ENCODE measurements around the gene EOLA1.
"Not testable (repeated sequence)": the region's sequence is repeated elsewhere in the genome, so short reads cannot be mapped to it uniquely, and the experiment has no call there.

Gene EOLA1

GRCh38 chrX:149545545-149546543, 5.0 kb downstream of the EOLA1 start:
- not testable (repeated sequence) for DNase-seq (ENCODE audit: low spot score)

GRCh38 chrX:149546962-149547361, 6.2 kb downstream of the EOLA1 start:
- DNase-seq (ENCODE audit: low spot score): not testable (repeated sequence)

GRCh38 chrX:149547782-149548181, 7.0 kb downstream of the EOLA1 start:
- not testable (repeated sequence) for DNase-seq (ENCODE audit: low spot score)

GRCh38 chrX:149549701-149550100, 8.9 kb downstream of the EOLA1 start, which contains the start of gene HSFX3:
TSS of gene HSFX3 (minus strand) at chrX:149549924. CDS start at chrX:149549852, 72 bp downstream.
- DNase-seq (ENCODE audit: low spot score): not testable (repeated sequence)

- not testable (repeated sequence) for DNase-seq (ENCODE audit: low spot score)
These were observed 9.6 kb downstream of the EOLA1 start for GRCh38 chrX:149550454-149550853.

- not testable (repeated sequence) for DNase-seq (ENCODE audit: low spot score)
These were observed 10.6 kb downstream of the EOLA1 start for GRCh38 chrX:149551245-149551938.

GRCh38 chrX:149551939-149552248, 11.1 kb downstream of the EOLA1 start:
- not testable (repeated sequence) for DNase-seq (ENCODE audit: low spot score)

- DNase-seq (ENCODE audit: low spot score): not testable (repeated sequence)
These were observed 14.4 kb downstream of the EOLA1 start for GRCh38 chrX:149555251-149555650.

- no peak for DNase-seq (ENCODE audit: low spot score)
These were observed 22.5 kb downstream of the EOLA1 start for GRCh38 chrX:149563359-149563758.

GRCh38 chrX:149567621-149568417, 27.0 kb downstream of the EOLA1 start:
- DNase-seq (ENCODE audit: low spot score): no peak

- no peak for DNase-seq (ENCODE audit: low spot score)
These were observed 28.0 kb downstream of the EOLA1 start for GRCh38 chrX:149568701-149569296.

- no peak for DNase-seq (ENCODE audit: low spot score)
These were observed 29.0 kb downstream of the EOLA1 start for GRCh38 chrX:149569770-149570169.

GRCh38 chrX:149570668-149571067, 29.9 kb downstream of the EOLA1 start:
- DNase-seq (ENCODE audit: low spot score): no peak

- DNase-seq (ENCODE audit: low spot score): no peak
These were observed 31.0 kb downstream of the EOLA1 start for GRCh38 chrX:149571770-149572169.

- no peak for DNase-seq (ENCODE audit: low spot score)
These were observed 31.9 kb downstream of the EOLA1 start for GRCh38 chrX:149572743-149573142.

GRCh38 chrX:149573456-149573855, 32.6 kb downstream of the EOLA1 start:
- DNase-seq (ENCODE audit: low spot score): not testable (repeated sequence)

GRCh38 chrX:149585631-149586030, 44.8 kb downstream of the EOLA1 start:
- DNase-seq (ENCODE audit: low spot score): not testable (repeated sequence)

- DNase-seq (ENCODE audit: low spot score): not testable (repeated sequence)
These were observed 46.5 kb downstream of the EOLA1 start, which contains the start of gene MAGEA9B for GRCh38 chrX:149587359-149587758. TSS of gene MAGEA9B (minus strand) at chrX:149587459. CDS start at chrX:149583179, 4,280 bp downstream.

- DNase-seq (ENCODE audit: low spot score): not testable (repeated sequence)
These were observed 50.2 kb downstream of the EOLA1 start for GRCh38 chrX:149590993-149591392.

GRCh38 chrX:149595214-149595613, 54.4 kb downstream of the EOLA1 start, which contains the start of gene HSFX2:
TSS of gene HSFX2 (minus strand) at chrX:149595314. CDS start at chrX:149594700, 614 bp downstream.
- DNase-seq (ENCODE audit: low spot score): not testable (repeated sequence)

- not testable (repeated sequence) for DNase-seq (ENCODE audit: low spot score)
These were observed 55.1 kb downstream of the EOLA1 start for GRCh38 chrX:149595943-149596342.
